ENCODE results near the gene DDX31.

DDX31 gene

DNA sequence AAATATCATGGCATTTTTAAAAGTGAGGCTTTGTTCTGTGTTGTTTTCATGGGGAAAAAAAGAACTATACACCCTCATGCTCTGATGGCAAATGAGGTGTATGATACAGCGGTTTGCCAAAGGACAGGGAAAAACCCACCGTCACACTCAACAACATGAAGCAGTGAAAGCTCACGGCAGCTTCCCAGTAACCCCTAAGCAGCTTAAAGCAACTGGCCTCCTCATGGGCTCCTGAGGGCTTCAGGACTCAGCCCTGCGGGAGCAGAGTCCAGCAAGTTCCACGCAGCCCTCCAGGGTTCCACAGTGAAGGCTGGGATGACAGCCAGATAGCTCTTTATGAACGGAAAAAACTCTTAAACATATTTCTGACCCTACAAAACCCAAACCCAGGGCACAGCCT is 74.5 kb downstream of the DDX31 start:
- DNase-seq (ENCODE audit: low read depth), result no peak

DNA sequence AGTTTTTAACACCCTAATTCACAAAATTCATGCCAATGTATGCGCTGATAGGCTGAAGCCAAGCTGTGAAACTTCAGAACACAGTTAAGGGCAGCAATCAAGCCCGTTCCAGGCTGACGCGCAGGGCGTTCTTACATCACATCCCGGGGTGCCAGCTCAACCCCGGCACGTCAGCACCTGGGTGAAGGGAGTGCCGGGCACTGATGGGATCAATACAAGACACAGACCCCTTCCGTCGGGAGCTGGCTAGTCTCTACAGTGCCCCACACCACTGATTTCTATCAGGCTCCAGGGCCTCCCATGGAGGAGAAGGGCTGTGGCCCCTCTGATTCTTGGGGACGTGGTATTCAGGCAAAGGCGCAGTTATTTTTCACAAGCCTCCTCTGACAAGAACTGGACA is 75.4 kb downstream of the DDX31 start:
- no peak for DNase-seq (ENCODE audit: low read depth)

DNA sequence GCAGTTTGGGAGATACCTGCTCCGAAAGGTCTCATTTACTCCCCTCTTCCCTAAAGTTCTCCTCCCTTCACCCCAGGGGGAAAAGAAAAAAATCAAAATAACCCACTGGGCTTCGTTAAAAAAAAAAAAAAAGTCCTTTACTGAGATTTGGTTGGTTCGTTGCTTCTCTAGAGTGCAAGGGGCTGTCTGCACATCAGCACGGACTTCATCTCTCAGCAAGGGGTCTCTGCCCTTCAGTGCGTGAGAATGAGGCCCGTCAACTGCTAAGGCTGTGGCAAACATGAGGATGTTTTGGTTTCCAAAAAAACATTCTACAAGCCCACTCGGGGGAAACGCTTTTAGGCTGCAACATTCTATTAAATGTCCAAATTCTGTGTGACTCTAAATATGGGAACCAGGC is 77.3 kb downstream of the DDX31 start:
- no peak for DNase-seq (ENCODE audit: low read depth)

DNA sequence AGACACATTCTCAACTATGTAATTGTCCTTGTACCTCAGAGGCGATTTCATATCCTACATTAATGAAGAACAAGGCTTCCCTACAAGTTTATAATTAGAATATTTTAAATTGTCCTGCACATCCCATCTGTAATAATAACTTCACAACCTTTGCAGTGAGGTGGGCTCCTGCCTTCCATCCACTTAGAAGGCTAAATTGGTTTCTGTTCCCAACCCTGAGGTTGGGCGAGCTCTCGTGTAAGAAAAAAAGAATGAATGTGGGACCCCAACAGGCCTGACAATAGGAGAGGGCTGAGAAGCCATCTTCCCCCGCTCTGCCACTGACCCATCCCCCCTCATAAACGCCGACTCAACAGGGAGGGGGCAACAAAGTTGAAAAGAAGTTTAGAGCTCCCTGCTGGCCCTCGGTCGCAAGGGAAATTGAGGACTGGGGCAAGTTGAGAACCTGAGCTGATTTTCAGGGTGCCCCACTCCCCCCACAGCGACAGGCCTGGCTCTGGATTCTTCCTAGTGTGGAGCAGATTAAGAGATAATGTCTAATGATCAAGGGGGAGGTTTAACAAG is 78.0 kb downstream of the DDX31 start:
- DNase-seq (ENCODE audit: low read depth), result no peak

DNA sequence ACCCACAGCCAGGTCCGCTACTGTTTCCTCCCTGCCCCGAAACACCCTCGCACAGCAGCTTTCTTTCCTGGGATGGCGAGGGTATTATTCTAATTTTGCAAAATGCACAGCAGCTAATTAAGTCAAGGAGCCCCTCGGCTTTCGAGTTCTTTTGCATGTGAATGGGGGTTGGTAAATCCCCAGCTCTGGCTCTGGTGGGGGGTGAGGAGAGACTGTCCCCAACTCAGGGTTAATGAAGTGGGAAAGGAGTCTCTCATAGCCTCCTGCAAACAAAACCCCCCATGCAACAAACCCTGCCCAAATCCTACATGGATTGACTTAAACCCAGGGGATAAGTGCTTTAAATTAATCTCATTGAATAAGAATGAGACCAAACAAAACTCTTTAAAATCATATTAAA is 78.5 kb downstream of the DDX31 start:
- no peak for DNase-seq (ENCODE audit: low read depth)

DNA sequence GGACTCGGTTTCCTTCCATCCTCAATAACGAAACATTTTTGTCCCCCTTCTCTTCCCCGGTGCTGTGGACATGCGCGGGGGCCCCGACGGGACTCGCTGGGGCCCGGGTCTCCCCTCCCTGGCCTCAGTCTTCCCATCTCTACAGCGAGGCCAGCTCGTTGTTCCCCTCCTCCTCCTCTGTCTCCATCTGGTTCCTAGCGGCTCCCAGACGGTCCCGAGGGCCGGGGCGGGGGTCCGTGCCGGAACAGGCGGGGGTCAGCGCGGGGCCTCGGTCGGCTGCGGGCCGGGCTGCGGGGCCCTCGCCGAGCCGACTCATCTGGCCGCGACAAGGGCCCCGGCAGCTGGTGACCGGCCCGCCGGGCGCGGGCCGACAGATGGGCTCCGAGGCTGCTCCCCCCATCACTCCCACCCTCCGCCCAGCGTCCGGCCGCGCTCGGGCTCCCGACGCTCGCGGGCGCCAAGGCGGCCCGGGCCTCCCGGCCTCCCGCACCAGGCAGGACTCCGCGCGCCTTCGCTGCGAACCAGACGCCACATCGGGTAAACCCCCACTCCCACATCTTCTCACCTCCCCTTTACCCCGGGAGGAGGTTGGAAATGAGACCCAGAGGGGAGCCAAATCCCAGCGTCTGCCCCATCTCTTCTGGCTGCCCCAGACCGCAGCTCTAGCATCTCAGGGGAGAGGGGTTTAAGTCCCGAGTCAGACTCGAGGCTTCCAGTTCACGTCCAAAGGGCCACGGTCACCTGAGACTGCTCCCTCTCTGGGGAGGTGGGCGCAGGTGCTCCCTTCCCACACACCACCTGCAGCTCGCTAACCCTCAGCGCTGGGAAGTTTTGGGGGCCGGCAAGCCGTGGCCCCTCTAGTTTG is 79.2 kb downstream of the DDX31 start:
- DNase-seq (ENCODE audit: low read depth), result no peak

DNA sequence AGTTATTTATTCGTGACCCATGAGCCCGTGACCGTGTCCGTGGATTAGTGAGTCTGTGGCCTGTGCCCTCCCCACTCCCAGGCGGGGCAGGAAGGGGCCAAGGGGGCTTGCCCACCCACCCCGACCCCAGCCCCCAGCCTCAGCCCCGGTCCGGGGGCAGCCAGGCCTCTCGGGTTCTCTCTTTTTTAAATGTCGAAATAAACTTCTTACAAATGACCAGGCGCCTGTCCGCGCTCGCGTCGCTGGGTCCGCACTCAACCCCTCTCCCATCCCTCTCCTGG is 79.8 kb downstream of the DDX31 start:
- no peak for DNase-seq (ENCODE audit: low read depth)

DNA sequence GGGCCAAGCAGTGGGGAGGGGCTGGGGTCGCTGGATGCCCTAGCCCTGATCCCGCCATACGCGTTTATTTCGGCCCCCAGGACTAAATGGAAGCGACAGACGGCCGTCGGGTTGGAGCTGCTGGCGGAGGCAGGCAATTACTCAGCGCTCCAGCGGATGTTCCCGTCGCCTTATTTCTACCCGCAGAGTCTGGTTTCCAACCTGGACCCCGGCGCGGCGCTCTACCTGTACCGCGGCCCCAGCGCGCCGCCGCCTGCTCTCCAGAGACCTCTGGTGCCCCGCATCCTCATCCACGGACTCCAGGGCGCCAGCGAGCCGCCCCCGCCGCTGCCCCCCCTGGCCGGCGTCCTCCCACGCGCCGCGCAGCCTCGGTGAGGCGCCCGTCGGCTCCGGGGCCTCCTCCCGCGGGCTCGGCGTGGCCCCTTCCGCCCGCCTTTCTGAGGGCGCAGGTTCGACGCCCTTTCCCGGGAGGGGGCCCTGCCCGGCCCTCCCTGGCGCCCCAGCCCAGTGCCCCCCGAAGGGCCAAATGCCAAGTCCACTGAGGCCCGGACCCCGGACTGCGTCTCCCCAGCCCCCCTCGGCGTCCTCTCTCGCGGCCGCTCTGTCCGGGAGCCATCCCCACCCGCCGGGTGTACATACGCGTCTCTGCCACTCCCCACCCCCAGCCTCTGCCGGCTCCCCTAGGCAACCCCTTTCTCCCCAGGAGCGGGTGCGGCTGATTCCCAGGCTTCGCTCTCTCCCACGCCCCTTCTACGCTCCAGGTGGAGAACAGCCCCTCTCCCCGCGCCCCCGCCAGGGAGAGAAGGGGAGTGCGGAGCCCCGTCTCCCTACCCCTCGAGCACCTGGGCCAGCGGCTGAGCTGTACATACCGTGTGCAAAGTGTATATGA is 80.4 kb downstream of the DDX31 start:
- DNase-seq (ENCODE audit: low read depth), result no peak

DNA sequence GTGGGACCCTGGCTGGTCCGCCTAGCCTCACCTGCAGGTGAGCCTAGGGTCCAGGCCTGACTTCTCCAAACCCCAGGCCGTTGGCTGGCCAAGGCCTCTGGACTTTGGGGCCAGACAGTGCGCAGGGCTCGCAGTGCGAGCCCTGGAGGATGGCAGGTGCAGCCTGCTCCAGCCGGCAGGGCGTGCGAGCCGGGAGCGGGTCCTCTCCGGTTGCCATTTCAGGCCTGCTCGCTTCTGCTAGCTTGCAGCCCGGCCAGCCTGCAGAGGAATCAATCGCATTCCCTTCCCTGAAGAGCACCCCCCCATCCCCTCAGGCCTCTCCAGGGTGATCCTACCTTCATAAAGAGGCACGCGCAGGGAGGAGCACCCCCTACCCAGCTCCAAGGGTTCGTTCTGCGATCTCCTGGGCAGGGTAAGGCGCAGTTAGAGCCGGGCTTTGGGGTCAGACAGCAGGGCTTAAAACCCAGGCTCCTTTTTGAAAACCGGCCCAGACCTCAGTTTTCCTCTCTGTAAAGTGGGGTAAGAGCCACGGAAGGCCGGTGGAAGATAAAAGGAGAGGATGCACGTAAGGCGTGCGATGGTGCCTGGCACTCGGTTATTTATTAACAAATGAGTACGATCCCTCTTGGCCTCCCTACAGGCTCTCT is 81.2 kb downstream of the DDX31 start:
- DNase-seq (ENCODE audit: low read depth), result no peak

DNA sequence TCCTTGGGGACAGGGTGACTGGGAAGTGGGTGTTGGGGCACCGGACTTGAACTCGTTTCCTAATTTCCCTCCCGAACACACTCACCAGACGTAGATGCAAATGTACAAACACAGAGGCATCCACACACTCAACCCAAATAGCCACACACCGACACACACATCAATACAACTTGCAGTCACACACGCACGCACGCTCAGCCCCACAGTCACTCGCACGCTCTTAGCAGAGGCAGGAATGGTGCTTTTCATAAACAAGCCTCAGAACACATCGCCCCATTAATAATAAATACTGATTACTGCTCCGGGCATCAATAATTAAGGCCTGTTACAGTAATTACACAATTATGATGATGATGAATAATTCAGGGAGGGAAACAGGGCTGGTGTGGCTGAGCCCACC is 81.7 kb downstream of the DDX31 start:
- no peak for DNase-seq (ENCODE audit: low read depth)

DNA sequence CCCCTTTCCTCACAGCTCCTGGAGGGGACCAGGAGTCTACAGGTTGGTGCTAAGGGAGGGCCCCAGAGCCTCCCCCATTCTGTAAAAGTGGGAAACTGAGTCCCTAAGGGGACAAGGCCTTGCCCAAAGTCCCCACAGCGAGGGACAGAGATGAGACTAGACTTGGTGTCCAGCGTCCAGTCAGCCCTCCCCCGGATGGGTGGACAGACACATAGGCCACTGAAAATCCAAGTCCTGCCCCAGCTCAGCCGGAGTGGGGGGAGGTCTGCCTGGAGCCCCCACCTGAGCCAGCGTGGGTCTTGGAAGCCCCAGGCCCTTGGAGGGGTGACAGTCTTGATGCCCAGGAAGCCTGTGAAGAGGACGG is 82.2 kb downstream of the DDX31 start:
- DNase-seq (ENCODE audit: low read depth), result no peak

DNA sequence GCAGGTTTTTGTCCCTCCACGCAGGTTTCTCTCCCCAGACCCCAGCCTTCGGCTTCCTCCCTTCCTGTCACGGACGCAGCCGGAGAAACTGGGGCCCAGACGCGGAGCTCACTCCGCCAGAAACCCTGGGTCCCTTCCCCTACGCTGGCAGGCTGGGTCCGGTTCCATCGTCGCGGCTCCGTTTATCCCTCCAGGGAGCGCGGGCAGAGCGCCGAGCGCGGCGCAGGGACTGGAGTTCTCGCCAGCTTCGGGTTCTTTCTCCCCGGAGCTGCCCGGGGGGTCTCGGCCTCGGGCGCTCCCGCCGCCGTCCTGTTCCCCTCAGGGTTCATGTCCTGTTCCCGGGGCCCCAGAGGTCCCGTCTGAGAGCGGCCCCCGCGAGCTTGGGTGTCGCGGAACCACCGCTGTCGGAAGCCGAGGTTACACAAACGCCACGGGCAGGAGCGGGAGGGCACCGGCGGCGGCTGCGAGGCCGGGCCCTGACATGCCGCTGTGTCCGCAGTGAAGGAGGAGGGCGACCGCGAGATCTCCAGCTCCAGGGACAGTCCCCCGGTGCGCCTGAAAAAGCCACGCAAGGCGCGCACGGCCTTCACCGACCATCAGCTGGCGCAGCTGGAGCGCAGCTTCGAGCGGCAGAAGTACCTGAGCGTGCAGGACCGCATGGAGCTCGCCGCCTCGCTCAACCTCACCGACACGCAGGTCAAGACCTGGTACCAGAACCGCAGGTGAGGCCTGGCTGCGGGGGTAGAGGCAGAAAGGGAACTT is 82.8 kb downstream of the DDX31 start:
- DNase-seq (ENCODE audit: low read depth), result no peak

DNA sequence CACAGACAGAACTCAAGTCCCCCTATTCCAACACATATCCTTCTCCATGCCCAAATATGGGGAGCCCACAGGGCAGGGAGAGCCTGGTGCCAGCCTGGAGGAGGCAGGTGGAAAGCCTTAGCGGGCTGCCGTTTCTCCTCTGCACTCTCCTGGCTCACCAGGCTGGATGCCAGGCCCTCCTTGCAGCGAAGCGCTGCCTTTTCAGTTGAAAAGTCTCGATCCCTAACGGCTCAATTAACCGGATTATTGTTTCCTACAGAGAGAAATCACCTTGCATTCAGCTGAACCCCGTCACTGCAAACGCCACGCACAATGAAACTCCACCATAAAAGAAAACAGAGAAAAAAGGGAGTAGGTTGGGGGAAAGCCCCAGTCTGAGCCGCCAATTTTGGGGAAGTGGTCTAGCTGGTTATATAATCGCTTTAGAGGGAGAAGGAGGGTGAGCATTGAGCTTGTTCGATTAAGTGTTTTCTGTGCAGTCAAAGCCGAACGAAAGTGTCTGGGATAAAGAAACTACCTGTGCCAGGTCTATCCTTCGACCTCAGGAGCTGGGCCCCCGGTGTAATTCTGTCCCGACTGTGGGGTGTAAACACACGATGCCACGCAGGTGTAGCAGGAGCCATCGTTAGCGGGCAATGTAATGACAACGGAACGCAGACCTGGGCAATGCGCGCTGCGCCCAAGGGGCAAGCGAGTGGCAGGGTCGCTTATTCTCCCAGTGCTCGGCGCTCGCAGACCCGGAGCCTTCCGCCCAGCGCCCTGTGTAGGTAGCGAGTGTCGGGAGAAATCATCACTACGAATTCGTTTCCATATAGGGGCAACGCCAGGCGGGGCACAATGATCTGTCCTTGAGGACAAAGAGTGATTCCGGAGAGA is 83.6 kb downstream of the DDX31 start:
- DNase-seq (ENCODE audit: low read depth), result no peak

DNA sequence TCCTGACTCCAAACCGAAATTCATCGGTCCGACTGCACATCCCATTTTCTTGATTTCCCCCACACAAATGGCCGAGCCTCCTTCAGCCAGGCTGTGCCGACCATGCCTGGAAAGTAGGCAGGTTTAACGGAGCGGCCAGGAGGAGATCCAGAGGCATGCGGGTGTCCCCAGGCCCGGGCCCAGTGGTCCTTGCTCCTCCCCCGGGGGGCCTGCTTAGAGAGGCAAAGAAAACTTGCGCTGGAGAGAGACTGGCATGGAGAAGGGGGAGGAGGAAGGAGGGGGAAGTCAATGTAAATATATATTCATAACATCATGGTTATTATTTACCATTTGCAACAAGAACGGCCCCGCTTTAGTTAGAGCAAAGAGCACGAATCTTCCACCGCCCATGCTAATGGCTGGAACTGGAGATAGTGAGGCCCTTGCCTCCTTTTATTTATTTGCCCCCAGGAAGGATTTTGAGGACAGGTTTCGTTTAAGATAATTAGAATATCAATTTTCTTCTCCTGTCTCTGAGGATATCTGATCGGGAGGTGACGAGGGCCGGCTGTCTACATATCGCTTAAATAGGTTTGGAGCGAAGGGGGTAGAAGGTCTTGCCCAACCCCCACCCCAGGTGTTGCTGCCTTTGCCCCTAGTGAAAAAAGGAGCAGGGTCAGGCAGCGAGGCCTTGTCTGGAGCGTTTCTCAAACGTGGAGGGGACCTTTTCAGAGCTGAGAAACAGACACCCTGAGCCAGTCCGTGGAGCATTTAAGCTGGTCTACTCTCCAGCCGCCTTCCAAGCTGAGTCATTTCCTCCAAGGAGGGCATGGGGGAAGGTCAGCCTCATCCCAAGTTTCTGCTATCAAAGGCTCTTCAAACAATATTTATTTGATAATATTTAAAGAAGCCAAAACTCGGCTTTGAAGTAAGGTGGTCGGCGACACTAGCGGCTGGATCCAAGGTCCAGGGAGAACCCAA is 84.9 kb downstream of the DDX31 start:
- no peak for DNase-seq (ENCODE audit: low read depth)

DNA sequence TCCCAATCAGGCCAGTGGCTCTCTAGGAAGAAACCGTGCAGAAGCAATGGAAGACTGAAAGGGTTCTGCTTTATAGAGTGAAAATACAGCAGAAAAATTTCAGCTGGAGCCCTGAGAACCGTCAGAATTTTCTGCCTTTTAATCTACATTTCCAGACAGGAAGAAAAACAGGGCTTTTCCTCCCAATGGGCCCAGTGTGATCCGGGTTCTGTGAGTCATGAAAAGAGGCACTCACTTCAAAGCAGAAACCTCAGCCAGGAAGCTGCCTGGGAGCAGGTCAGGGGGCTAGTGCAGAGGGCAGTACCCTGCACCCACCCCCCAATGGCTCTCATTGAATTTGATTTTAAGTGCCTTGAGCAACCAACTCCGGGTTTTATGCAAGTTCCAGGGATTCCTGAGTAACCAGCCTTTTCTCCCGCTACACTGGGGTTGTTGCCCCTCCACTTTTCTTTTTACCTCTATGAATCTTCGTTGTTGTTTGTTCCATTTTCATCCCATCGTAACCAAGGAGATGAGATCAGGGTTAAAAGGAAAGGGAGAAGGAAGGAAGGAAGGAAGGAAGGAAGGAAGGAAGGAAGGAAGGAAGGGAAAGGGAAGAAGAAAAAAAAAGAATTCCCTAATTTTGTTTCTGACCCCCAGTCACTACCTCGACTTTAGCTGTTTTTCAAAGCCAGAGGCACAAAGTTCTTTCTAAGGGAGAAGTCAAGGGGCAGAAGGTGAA is 86.0 kb downstream of the DDX31 start:
- DNase-seq (ENCODE audit: low read depth), result no peak

DNA sequence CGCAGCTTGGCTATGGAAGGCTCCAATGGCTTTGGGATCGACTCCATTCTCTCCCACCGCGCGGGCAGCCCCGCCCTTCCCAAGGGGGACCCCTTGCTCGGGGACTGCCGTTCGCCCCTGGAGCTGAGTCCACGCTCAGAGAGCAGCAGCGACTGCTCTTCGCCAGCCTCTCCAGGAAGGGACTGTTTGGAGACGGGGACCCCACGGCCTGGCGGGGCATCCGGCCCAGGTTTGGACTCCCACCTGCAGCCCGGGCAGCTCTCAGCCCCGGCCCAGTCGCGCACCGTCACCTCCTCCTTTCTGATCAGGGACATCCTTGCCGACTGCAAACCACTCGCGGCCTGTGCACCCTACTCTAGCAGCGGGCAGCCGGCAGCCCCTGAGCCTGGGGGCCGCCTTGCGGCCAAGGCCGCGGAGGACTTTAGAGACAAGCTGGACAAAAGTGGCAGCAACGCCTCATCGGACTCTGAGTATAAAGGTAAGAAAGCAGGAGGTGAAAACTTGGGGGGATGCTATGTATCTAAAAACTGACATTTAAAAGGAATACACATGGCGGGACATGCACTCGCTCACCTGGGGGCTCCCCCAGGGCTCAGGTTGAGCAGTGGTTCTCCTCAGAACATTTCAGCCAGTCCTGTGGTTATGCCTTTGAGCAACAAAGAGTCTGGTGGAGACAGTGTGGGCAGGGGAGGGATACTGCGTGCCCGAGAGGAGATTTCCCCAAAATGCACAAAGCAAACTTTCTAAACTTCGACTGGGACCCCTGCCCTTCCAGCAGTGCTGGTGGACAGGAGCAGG is 86.8 kb downstream of the DDX31 start:
- DNase-seq (ENCODE audit: low read depth), result no peak

DNA sequence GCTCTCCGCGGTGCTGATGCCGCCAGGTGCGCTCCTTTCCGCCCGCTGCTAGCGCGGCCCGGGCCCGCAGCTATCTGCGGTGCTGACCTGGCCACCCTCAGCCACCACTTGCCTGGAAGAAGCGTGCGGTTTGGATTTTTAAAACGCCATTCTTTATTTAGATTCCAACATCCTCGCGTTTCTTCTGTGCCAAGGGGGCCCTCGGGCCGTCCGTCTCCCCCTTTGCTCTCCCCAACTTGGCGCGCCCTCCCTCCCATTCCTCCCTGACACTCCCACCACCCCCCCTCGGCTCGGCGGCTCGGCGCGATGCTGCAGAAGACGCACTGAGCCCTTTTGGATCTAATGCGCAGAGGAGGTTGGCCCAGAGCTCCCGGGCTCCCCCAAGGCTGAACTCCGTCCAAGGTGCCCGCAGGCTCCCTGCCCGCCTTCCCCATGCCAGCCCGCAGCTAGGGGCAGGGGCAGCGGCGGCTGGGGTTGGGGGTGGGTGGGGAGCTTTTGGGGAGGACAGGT is 87.5 kb downstream of the DDX31 start, which contains the start of gene BARHL1:
Gene BARHL1, plus strand, starts transcription at position 331 of the 510 bp plus-strand sequence. CDS start 192 bp downstream, outside the sequence.
- DNase-seq (ENCODE audit: low read depth), result no peak

DNA sequence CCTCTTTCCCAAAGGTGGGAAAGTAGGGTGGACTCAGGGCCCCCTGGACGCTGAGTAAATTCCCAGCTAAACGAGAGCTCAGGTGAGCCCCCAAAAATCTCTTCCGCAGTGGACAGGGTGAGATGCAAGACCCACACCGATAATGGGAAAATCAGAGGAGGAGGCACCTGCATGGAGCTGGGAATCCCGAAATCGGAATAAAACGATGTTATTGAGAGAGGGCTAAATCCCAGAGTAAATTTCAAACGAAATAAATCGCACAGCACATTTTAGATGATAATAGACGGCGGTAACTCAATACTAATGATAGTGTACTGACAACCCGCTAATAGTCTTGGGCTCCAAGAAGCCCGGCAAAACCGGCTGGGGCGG is 90.4 kb downstream of the DDX31 start:
- no peak for DNase-seq (ENCODE audit: low read depth)
